HG02884 (cell line): ENCODE data around the gene C17orf50.

Experiments used
- ATAC-seq: cut with Tn5 transposase; IDR thresholded peaks from one replicate; pipeline ENCODE4 v1.9.1; 2021; ENCODE audit warnings: mild to moderate bottlenecking, moderate library complexity; ENCODE audit not compliant: unreplicated experiment

The C17orf50 gene

GRCh38 chr17:35760587-35760986, at the start of gene C17orf50:
C17orf50 (plus strand) TSS chr17:35760887; CDS start chr17:35760942, 55 bp downstream.
- no peak for ATAC-seq

- no peak for ATAC-seq
Measured at GRCh38 chr17:35710950-35711349, 49.7 kb upstream of the C17orf50 start.

GRCh38 chr17:35713069-35713728, 47.5 kb upstream of the C17orf50 start:
- no peak for ATAC-seq

GRCh38 chr17:35714988-35715387, 45.7 kb upstream of the C17orf50 start:
- ATAC-seq = no peak

- no peak for ATAC-seq
Measured at GRCh38 chr17:35715416-35715815, 45.3 kb upstream of the C17orf50 start.

GRCh38 chr17:35716173-35716572, 44.5 kb upstream of the C17orf50 start:
- no peak for ATAC-seq

GRCh38 chr17:35716897-35717465, 43.7 kb upstream of the C17orf50 start:
- ATAC-seq = no peak

GRCh38 chr17:35717475-35717874, 43.2 kb upstream of the C17orf50 start:
- no peak for ATAC-seq

- ATAC-seq = no peak
Measured at GRCh38 chr17:35723735-35724134, 37.0 kb upstream of the C17orf50 start.

GRCh38 chr17:35725058-35725457, 35.6 kb upstream of the C17orf50 start:
- no peak for ATAC-seq

- ATAC-seq = no peak
Measured at GRCh38 chr17:35725802-35726126, 34.9 kb upstream of the C17orf50 start.

GRCh38 chr17:35726127-35726952, 34.3 kb upstream of the C17orf50 start:
- no peak for ATAC-seq

GRCh38 chr17:35726953-35727460, 33.7 kb upstream of the C17orf50 start:
- no peak for ATAC-seq

GRCh38 chr17:35727635-35728034, 33.1 kb upstream of the C17orf50 start:
- ATAC-seq = no peak

GRCh38 chr17:35728551-35728950, 32.1 kb upstream of the C17orf50 start:
- no peak for ATAC-seq

GRCh38 chr17:35729405-35729833, 31.3 kb upstream of the C17orf50 start:
- ATAC-seq = no peak

- no peak for ATAC-seq
Measured at GRCh38 chr17:35730400-35731005, 30.2 kb upstream of the C17orf50 start.

GRCh38 chr17:35731239-35731916, 29.3 kb upstream of the C17orf50 start, which contains the start of gene RASL10B:
RASL10B (plus strand) TSS chr17:35731639; CDS start chr17:35735185, 3,546 bp downstream.
- ATAC-seq = no peak

GRCh38 chr17:35731917-35732805, 28.5 kb upstream of the C17orf50 start:
- no peak for ATAC-seq

GRCh38 chr17:35732806-35733136, 27.9 kb upstream of the C17orf50 start:
- ATAC-seq = no peak
